ENCODE results near the gene ELMOD1. TPM values are rescaled to one million over a fixed set of nuclear protein-coding genes. Genes with fewer than 3 reads are reported as not detected.

Gene ELMOD1
- total RNA-seq, 1 experiment from 2014 or later, result 0.35 TPM

DNA sequence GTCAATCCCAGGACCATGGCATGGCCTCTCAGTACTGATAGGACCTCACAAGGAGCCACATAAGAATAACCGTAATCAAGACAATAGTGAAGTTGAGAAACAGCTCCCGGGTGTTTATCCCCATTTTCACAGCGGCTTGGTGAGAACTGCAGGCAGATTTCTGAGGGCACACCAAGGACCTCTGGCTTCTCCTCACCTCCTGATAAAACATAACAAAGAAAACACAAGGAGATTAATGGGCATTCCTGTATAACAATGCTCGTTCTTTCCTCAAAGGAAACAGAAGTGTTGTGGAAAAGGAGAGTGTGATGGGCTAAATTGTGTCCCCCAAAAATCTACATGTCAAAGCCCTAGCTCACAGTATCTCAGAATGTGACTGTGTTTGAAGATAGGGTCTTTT lies 116.9 kb downstream of the ELMOD1 start:
- Mint-ChIP-seq H3K27me3 (ENCODE audit: unreplicated experiment) (peaks cover 21% of the 10 kb centered on the region), H3K27ac (ENCODE audit: unreplicated experiment) (no peak overlapping the region), H3K36me3 (ENCODE audit: insufficient read depth, unreplicated experiment) (no peaks in the 10 kb centered on the region), H3K9me3 (ENCODE audit: low read depth, unreplicated experiment) (no peaks in the 10 kb centered on the region), H3K4me1 (ENCODE audit: low read depth, unreplicated experiment) (no peaks in the 10 kb centered on the region), H3K4me3 (ENCODE audit: low read depth, unreplicated experiment) (no peak overlapping the region)
- intact Hi-C loops (cut with micrococcal nuclease; ENCODE audit: unreplicated experiment), result no loop called here
- DNase-seq, result no peak
- BruUV-seq (replicated peaks), result no TSS peak
- CTCF ChIA-PET, result no interaction called here
- TF ChIP-seq, protein P1, sequence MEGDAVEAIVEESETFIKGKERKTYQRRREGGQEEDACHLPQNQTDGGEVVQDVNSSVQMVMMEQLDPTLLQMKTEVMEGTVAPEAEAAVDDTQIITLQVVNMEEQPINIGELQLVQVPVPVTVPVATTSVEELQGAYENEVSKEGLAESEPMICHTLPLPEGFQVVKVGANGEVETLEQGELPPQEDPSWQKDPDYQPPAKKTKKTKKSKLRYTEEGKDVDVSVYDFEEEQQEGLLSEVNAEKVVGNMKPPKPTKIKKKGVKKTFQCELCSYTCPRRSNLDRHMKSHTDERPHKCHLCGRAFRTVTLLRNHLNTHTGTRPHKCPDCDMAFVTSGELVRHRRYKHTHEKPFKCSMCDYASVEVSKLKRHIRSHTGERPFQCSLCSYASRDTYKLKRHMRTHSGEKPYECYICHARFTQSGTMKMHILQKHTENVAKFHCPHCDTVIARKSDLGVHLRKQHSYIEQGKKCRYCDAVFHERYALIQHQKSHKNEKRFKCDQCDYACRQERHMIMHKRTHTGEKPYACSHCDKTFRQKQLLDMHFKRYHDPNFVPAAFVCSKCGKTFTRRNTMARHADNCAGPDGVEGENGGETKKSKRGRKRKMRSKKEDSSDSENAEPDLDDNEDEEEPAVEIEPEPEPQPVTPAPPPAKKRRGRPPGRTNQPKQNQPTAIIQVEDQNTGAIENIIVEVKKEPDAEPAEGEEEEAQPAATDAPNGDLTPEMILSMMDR (IDR thresholded peaks at IDR 0.05; ENCODE audit: unreplicated experiment), result no peak

GRCh38 chr11:107708792-107709191 lies 117.8 kb downstream of the ELMOD1 start:
- TF ChIP-seq, protein P1 (IDR thresholded peaks at IDR 0.05; ENCODE audit: unreplicated experiment), result no peak
- BruUV-seq (replicated peaks), result no TSS peak
- Mint-ChIP-seq H3K27ac (ENCODE audit: unreplicated experiment) (no peak overlapping the region), H3K4me3 (ENCODE audit: low read depth, unreplicated experiment) (no peak overlapping the region), H3K9me3 (ENCODE audit: low read depth, unreplicated experiment) (no peaks in the 10 kb centered on the region), H3K4me1 (ENCODE audit: low read depth, unreplicated experiment) (no peaks in the 10 kb centered on the region), H3K27me3 (ENCODE audit: unreplicated experiment) (peaks cover 24% of the 10 kb centered on the region), H3K36me3 (ENCODE audit: insufficient read depth, unreplicated experiment) (no peaks in the 10 kb centered on the region)
- CTCF ChIA-PET, result no interaction called here
- intact Hi-C loops (cut with micrococcal nuclease; ENCODE audit: unreplicated experiment), result no loop called here
- no peak for DNase-seq

DNA sequence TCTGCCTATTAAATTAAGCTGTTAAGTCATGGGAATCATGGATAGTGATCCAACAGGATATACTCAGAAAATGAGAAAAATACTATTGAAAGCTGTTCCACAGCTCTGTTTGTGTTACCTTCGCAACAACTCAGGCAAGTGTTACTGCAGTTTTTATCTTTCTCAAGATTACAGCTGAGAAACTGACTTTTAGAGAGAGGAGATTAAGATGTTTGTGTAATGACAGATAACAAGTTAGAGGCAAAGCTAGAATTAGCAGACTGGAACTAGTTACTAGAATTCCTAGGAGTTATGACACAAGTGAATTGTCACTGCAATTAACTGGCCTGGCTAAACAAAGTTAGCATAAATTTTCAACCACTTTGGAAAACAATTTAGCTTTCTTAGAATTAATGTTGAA lies 119.4 kb downstream of the ELMOD1 start:
- no peak overlapping the region for H3K4me3 Mint-ChIP-seq (ENCODE audit: low read depth, unreplicated experiment)
- H3K27ac Mint-ChIP-seq (ENCODE audit: unreplicated experiment), result no peak overlapping the region
- intact Hi-C loops (cut with micrococcal nuclease; ENCODE audit: unreplicated experiment), result no loop called here
- H3K9me3 Mint-ChIP-seq (ENCODE audit: low read depth, unreplicated experiment), result no peaks in the 10 kb centered on the region
- CTCF ChIA-PET, result no interaction called here
- no peak for DNase-seq
- no TSS peak for BruUV-seq (replicated peaks)
- H3K36me3 Mint-ChIP-seq (ENCODE audit: insufficient read depth, unreplicated experiment), result no peaks in the 10 kb centered on the region
- H3K4me1 Mint-ChIP-seq (ENCODE audit: low read depth, unreplicated experiment), result no peaks in the 10 kb centered on the region
- TF ChIP-seq, protein P1 (IDR thresholded peaks at IDR 0.05; ENCODE audit: unreplicated experiment), result no peak
- H3K27me3 Mint-ChIP-seq (ENCODE audit: unreplicated experiment), result peaks cover 24% of the 10 kb centered on the region

DNA sequence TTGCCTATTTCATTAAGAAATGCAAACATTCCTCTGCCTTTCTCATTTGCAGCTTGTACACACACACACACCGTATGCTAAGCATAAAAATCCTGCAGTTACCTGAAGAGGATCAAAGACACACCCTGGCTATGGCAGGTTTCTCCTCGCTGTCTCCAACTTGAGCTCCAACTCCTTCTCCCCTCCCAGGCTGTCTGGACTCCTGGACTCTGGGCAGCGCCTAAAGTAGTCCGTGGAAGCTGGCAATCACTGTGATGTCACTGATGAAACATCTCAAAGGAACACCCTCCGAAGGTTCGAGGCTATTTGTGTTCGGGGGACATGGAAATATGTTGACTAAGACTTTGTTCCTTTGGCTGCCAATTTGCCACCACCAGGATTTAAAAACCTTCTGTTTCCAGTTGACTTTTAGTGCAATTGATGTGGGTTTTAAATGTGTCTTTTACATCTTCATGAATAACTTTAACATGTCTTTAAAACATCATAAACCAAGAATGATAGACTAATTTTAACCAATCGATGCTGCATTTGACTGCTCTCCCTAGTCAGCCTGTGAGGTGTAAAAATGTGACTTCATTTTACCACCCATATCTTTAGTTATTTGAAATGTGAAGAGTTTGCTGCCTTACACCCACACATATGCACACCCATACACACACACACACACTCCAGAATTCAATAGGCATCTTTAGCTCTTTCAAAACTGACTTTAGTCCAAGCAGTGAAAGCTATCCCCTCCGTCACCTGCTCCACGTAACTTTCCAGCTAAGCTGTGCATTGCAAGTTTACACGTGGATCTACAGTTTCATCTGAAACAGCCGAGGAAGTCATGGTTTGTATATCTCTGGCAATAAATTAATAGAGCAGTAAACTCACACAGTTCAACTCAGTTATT lies 121.2 kb downstream of the ELMOD1 start, which contains the start of gene SLN:
SLN (minus strand) TSS at position 196 of the 895 bp plus-strand sequence.
- peaks cover 24% of the 10 kb centered on the region for H3K27me3 Mint-ChIP-seq (ENCODE audit: unreplicated experiment)
- H3K9me3 Mint-ChIP-seq (ENCODE audit: low read depth, unreplicated experiment), result no peaks in the 10 kb centered on the region
- H3K4me3 Mint-ChIP-seq (ENCODE audit: low read depth, unreplicated experiment), result no peak within 1 kb of the TSS
- CTCF ChIA-PET, result no interaction called here
- TF ChIP-seq, protein P1 (IDR thresholded peaks at IDR 0.05; ENCODE audit: unreplicated experiment), result no peak
- no TSS peak for BruUV-seq (replicated peaks)
- no peaks in the 10 kb centered on the region for H3K4me1 Mint-ChIP-seq (ENCODE audit: low read depth, unreplicated experiment)
- intact Hi-C loops (cut with micrococcal nuclease; ENCODE audit: unreplicated experiment), result no loop called here
- no peak within 1 kb of the TSS for H3K27ac Mint-ChIP-seq (ENCODE audit: unreplicated experiment)
- no peak for DNase-seq
- H3K36me3 Mint-ChIP-seq (ENCODE audit: insufficient read depth, unreplicated experiment), result no peaks in the 10 kb centered on the region
